H1 (cell line): Measurements from ENCODE around the gene TMUB1.

ENCODE experiments used
- BACH1 ChIP-seq: IDR thresholded peaks from 2 replicates; pipeline ENCODE4 v1.6.1; 2012; ENCODE audit warnings: low read length, improper control_type of control experiment
- EZH2 ChIP-seq: fragments of 200-600 bp; sonication (generic); IDR thresholded peaks from 2 replicates; pipeline ENCODE4 v1.7.1; 2012; ENCODE audit warnings: low read depth, mild to moderate bottlenecking, moderate library complexity, low read length, inconsistent platforms; ENCODE audit not compliant: severe bottlenecking
- FOSL1 ChIP-seq: IDR thresholded peaks from 2 replicates; pipeline ENCODE4 v1.6.1; 2011; ENCODE audit warnings: mild to moderate bottlenecking, low read depth, low read length, moderate library complexity; ENCODE audit not compliant: insufficient read depth
- MAX ChIP-seq: IDR thresholded peaks from 2 replicates; pipeline ENCODE4 v1.6.1; 2012; ENCODE audit warnings: inconsistent platforms
- POLR2A ChIP-seq, 2 experiments: IDR thresholded peaks; 1 replicate in 1 of 2; 2 replicates in 1 of 2; pipeline ENCODE4 v1.6.1; 2011; ENCODE audit warnings: low read depth in 2 of 2, low read length in 2 of 2, mild to moderate bottlenecking in 2 of 2; ENCODE audit errors: control extremely low read depth in 1 of 2
- RXRA ChIP-seq: IDR thresholded peaks from 2 replicates; pipeline ENCODE4 v1.6.1; 2011; ENCODE audit warnings: low read depth, mild to moderate bottlenecking, low read length, moderate library complexity; ENCODE audit not compliant: insufficient read depth
- USF2 ChIP-seq: IDR thresholded peaks from 2 replicates; pipeline ENCODE4 v1.6.1; 2011; ENCODE audit warnings: low read length, improper control_type of control experiment
- YY1 ChIP-seq: IDR thresholded peaks from 2 replicates; pipeline ENCODE4 v1.6.1; 2011; ENCODE audit warnings: low read depth, mild to moderate bottlenecking, low read length

GRCh38 chr7:151100921-151101320 lies 17.6 kb upstream of the TMUB1 start:
- TF ChIP-seq MAX (no peak), USF2 (no peak), YY1 (no peak), RXRA (no peak), FOSL1 (no peak), BACH1 (no peak), EZH2 (no peak), POLR2A (IDR thresholded peaks at IDR 0.05; ENCODE audit: control extremely low read depth in 1 of 2, low read depth in 2 of 2, low read length in 2 of 2) (no peak)
